ENCODE data around the gene AIFM3.

AIFM3 gene

DNA sequence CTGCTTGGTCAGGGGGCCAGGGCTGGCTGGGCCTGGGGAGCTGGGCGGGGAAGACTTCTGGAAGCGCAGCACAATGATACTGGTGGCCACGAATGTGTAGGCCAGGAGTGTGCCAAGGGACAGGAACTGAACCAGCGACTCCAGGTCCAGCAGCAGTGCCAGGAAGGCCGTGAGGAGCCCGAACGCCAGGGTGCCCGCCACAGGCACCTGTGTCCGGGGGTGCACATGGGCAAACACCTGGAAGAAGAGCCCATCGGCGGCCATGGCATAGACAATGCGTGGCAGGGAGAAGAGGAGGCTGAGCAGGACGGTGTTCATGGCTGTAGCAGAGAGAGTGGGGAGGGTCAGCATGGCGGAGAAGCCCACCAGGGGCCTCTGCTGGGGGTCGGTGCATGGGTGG is 63.0 kb downstream of the AIFM3 start:
- H3K4me3 ChIP-seq (ENCODE audit: low read length) = no peak overlapping the region
- H3K27ac ChIP-seq (ENCODE audit: low read length) = no peak overlapping the region
- no peak overlapping the region for H2AFZ ChIP-seq (ENCODE audit: low read depth, low read length)
- no peaks in the 10 kb centered on the region for H3K79me2 ChIP-seq (ENCODE audit: low read length)
- no peaks in the 10 kb centered on the region for H3K36me3 ChIP-seq (replicated peaks; ENCODE audit: low read depth, low read length)
- H4K20me1 ChIP-seq (ENCODE audit: insufficient read depth, low read length) = no peaks in the 10 kb centered on the region
- TF ChIP-seq, protein P1, sequence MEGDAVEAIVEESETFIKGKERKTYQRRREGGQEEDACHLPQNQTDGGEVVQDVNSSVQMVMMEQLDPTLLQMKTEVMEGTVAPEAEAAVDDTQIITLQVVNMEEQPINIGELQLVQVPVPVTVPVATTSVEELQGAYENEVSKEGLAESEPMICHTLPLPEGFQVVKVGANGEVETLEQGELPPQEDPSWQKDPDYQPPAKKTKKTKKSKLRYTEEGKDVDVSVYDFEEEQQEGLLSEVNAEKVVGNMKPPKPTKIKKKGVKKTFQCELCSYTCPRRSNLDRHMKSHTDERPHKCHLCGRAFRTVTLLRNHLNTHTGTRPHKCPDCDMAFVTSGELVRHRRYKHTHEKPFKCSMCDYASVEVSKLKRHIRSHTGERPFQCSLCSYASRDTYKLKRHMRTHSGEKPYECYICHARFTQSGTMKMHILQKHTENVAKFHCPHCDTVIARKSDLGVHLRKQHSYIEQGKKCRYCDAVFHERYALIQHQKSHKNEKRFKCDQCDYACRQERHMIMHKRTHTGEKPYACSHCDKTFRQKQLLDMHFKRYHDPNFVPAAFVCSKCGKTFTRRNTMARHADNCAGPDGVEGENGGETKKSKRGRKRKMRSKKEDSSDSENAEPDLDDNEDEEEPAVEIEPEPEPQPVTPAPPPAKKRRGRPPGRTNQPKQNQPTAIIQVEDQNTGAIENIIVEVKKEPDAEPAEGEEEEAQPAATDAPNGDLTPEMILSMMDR (IDR thresholded peaks at IDR 0.05; ENCODE audit: low read depth, low read length) = no peak
- no peak for TF ChIP-seq EZH2phosphoT487 (IDR thresholded peaks at IDR 0.05; ENCODE audit: low read depth)
- no peak overlapping the region for H3K4me2 ChIP-seq (ENCODE audit: low read length)
- no peaks in the 10 kb centered on the region for H3K4me1 ChIP-seq (ENCODE audit: low read length)
- H3K9me3 ChIP-seq (ENCODE audit: insufficient read depth, low read length) = no peaks in the 10 kb centered on the region
- no peaks in the 10 kb centered on the region for H3K27me3 ChIP-seq (ENCODE audit: low read depth, low read length)
- H3K9ac ChIP-seq (ENCODE audit: low read length) = no peak overlapping the region

All from OCI-LY3 (cell line).